Measurements from ENCODE around the gene SLC17A9. TPM values are rescaled to one million over a fixed set of nuclear protein-coding genes. Genes with fewer than 3 reads are reported as not detected.

Gene SLC17A9
- total and polyA plus RNA-seq, 10 of the 15 experiments (the other 5 are each of a cell fraction or from before 2014, with no cell fraction given): 0.72 to 74.1 (median 29.4) TPM

DNA sequence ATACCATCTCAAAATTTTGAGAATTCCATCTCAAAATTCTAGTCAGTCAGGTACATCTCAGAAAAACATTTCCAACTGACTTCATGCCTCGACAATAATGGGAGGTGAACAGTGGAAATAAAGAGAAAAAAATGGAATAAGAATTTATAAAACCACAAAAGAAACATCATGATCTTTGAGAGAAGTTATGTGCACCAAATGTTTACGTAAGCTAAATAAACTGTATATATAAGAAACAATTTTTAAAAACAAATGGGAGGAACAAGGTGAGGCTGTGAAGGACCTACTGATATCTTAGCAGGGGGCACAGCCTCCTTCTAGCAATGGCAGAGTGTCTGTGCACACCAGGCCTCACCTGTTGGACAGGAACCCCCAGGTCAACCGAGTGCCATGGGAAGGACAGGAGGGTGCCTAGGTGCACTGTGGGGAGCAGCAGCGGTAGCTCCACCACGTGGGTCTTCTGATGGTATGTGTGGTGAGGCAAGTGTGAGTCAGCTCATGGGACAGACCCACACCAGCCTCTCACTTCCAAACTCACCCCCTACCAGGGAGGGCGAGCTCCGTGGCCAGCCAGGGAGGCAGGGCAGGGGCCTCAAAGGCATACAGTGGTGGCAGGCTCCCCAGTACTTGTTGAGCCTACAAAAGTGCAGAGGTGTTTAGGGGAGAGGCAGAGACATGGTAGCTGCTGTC is 49.4 kb upstream of the SLC17A9 start:
- in situ Hi-C loops (cut with MboI): no loop called here
- no peak overlapping the region for H3K4me2 ChIP-seq (ENCODE audit: control insufficient read depth, insufficient read depth)
- H3K27me3 ChIP-seq (replicated peaks in 1 of 2; ENCODE audit: control insufficient read depth in 2 of 2, insufficient read depth in 2 of 2, low read length in 1 of 2): no peaks in the 10 kb centered on the region
- peaks cover 3% of the 10 kb centered on the region; the same call in 1 of the 2 replicates for H4K20me1 ChIP-seq (ENCODE audit: control insufficient read depth, insufficient read depth)
- H3K79me2 ChIP-seq (ENCODE audit: control insufficient read depth, insufficient read depth, low read length): peaks cover 2% of the 10 kb centered on the region; the same call in 1 of the 2 replicates
- ChIA-PET RAD21 (ENCODE audit: unreplicated experiment) (interaction anchor here (1.3 to 1.5 kb wide), 2 partner anchors 70 to 106 kb away, joined by 3 read pairs; no protein-coding TSS in a partner anchor), SMC1A (ENCODE audit: uncharacterized antibody, unreplicated experiment) (interaction anchor here (0.9 to 3.8 kb wide), 9 partner anchors 11 to 651 kb away, joined by 3 to 20 read pairs (median 4); partner anchors contain the start of gene FNDC11), POLR2A (interaction anchor here (0.6 kb wide), 1 partner anchor 15 kb away, joined by 3 read pairs; no protein-coding TSS in a partner anchor), CTCF (interaction anchor here (0.7 to 8.2 kb wide), 6 partner anchors 13 to 106 kb away, joined by 3 to 92 read pairs (median 4); no protein-coding TSS in a partner anchor)
- DNase-seq (ENCODE audit: low read depth, low spot score) (no peak), FAIRE-seq (no peak), ATAC-seq (no peak)
- peaks cover 31 to 44% of the 10 kb centered on the region in 2 experiments for H3K36me3 ChIP-seq (ENCODE audit: control insufficient read depth in 2 of 2, insufficient read depth in 2 of 2, low read length in 1 of 2)
- H3K27ac ChIP-seq (ENCODE audit: control insufficient read depth, insufficient read depth): no peak overlapping the region
- intact Hi-C loops (cut with micrococcal nuclease; ENCODE audit: unreplicated experiment): loop anchor here (5.0 kb wide), 1 partner anchor 49 kb away; the partner anchor contains the start of gene SLC17A9
- no peak overlapping the region for H3K9ac ChIP-seq (ENCODE audit: control insufficient read depth, insufficient read depth, low read length)
- H3K4me3 ChIP-seq: no peak overlapping the region
- no TSS peak for BruUV-seq (replicated peaks)
- H3K9me3 ChIP-seq (replicated peaks; ENCODE audit: control insufficient read depth, insufficient read depth, low read length): no peaks in the 10 kb centered on the region
- no peak overlapping the region for H2AFZ ChIP-seq (ENCODE audit: control insufficient read depth, low read depth, low read length)
- TF ChIP-seq, protein P1, sequence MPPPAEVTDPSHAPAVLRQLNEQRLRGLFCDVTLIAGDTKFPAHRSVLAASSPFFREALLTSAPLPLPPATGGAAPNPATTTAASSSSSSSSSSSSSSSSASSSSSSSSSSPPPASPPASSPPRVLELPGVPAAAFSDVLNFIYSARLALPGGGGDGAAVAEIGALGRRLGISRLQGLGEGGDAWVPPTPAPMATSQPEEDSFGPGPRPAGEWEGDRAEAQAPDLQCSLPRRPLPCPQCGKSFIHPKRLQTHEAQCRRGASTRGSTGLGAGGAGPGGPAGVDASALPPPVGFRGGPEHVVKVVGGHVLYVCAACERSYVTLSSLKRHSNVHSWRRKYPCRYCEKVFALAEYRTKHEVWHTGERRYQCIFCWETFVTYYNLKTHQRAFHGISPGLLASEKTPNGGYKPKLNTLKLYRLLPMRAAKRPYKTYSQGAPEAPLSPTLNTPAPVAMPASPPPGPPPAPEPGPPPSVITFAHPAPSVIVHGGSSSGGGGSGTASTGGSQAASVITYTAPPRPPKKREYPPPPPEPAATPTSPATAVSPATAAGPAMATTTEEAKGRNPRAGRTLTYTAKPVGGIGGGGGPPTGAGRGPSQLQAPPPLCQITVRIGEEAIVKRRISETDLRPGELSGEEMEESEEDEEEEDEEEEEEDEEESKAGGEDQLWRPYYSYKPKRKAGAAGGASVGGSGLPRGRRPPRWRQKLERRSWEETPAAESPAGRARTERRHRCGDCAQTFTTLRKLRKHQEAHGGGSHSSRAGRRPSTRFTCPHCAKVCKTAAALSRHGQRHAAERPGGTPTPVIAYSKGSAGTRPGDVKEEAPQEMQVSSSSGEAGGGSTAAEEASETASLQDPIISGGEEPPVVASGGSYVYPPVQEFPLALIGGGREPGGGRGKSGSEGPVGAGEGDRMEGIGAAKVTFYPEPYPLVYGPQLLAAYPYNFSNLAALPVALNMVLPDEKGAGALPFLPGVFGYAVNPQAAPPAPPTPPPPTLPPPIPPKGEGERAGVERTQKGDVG (CRISPR knock-in tag; IDR thresholded peaks at IDR 0.05): no peak
- TF ChIP-seq POLR2A (IDR thresholded peaks at IDR 0.05; ENCODE audit: low read depth, low read length) (peak; percentile 45), POLR2AphosphoS5 (IDR thresholded peaks at IDR 0.05; ENCODE audit: low read length) (peak; percentile 49; the same call in 1 of the 2 replicates)
- WGBS (ENCODE audit: insufficient coverage, insufficient replicate concordance, low lambda C conversion rate, missing lambda C conversion rate): 98% methylated on average over 7 of the region's 7 CpGs
- H3K4me1 ChIP-seq (ENCODE audit: control insufficient read depth, insufficient read depth, low read length): peaks cover 25% of the 10 kb centered on the region
